HepG2 (cell line): Measurements from ENCODE around the gene KIF25. TPM values are rescaled to one million over a fixed set of nuclear protein-coding genes. Genes with fewer than 3 reads are reported as not detected.
A peak's percentile ranks its signal among the peaks of the same experiment; 100 is the strongest.

Experiments
- CHD2 ChIP-seq: IDR thresholded peaks from 2 replicates; pipeline ENCODE4 v1.6.1; 2011; ENCODE audit warnings: low read depth, low read length, improper control_type of control experiment
- HDAC1 ChIP-seq: sonication (generic); formaldehyde crosslinking; IDR thresholded peaks from 2 replicates; pipeline ENCODE4 v1.5.1; 2020; ENCODE audit warnings: mild to moderate bottlenecking, missing genetic modification reagents
- LCORL ChIP-seq, 2 experiments: fragments of 450-650 bp in 1 of 2; sonication (generic) in 1 of 2; formaldehyde crosslinking in 1 of 2; IDR thresholded peaks; 2 replicates each; pipeline versions ENCODE4 v1.5.0 to v1.6.1; 2017 to 2020; ENCODE audit warnings: antibody characterized with exemption in 1 of 2, missing genetic modification reagents in 1 of 2
- MED13 ChIP-seq: sonication (generic); formaldehyde crosslinking; IDR thresholded peaks from 2 replicates; pipeline ENCODE4 v1.5.0; 2020; ENCODE audit warnings: missing genetic modification reagents
- MZF1 ChIP-seq: sonication (generic); formaldehyde crosslinking; IDR thresholded peaks from 2 replicates; pipeline ENCODE4 v1.8.1; 2023; ENCODE audit warnings: mild to moderate bottlenecking, missing genetic modification reagents, borderline replicate concordance
- NPAS2 ChIP-seq: sonication (generic); formaldehyde crosslinking; IDR thresholded peaks from 2 replicates; pipeline ENCODE4 v1.8.0; 2022; ENCODE audit warnings: mild to moderate bottlenecking, missing genetic modification reagents, borderline replicate concordance
- PRDM4 ChIP-seq: sonication (generic); formaldehyde crosslinking; IDR thresholded peaks from 2 replicates; pipeline ENCODE4 v1.9.0; 2021; ENCODE audit warnings: missing genetic modification reagents, borderline replicate concordance
- SALL2 ChIP-seq: sonication (generic); formaldehyde crosslinking; IDR thresholded peaks from 2 replicates; pipeline ENCODE4 v1.8.1; 2023; ENCODE audit warnings: mild to moderate bottlenecking, missing genetic modification reagents, inconsistent platforms
- TFDP1 ChIP-seq: IDR thresholded peaks from 2 replicates; pipeline ENCODE4 v1.6.1; 2016; ENCODE audit warnings: missing compliant biosample characterization, missing genetic modification reagents, borderline replicate concordance
- ZNF225 ChIP-seq: sonication (generic); formaldehyde crosslinking; IDR thresholded peaks from 2 replicates; pipeline ENCODE4 v1.4.0; 2020; ENCODE audit warnings: mild to moderate bottlenecking, missing genetic modification reagents
- ZNF34 ChIP-seq: sonication (generic); formaldehyde crosslinking; IDR thresholded peaks from 2 replicates; pipeline ENCODE4 v1.4.0; 2020; ENCODE audit warnings: mild to moderate bottlenecking, missing genetic modification reagents, borderline replicate concordance
- ZNF451 ChIP-seq: sonication (generic); formaldehyde crosslinking; IDR thresholded peaks from 2 replicates; pipeline ENCODE4 v1.5.0; 2020; ENCODE audit warnings: mild to moderate bottlenecking, missing genetic modification reagents
- ZNF766 ChIP-seq: sonication (generic); formaldehyde crosslinking; IDR thresholded peaks from 2 replicates; pipeline ENCODE4 v1.5.0; 2020; ENCODE audit warnings: missing genetic modification reagents, borderline replicate concordance
- ZNF879 ChIP-seq: sonication (generic); formaldehyde crosslinking; IDR thresholded peaks from 2 replicates; pipeline ENCODE4 v1.8.1; 2023; ENCODE audit warnings: missing genetic modification reagents
- polyA plus RNA-seq, 8 experiments: library from polyadenylated mRNA; depleted of rRNA in 3 of 8; stranded (reverse) in 7 of 8; unstranded in 1 of 8; fragments of >200 nt; fragmentation: Illumina TruSeq in 4 of 8; extraction: Trizol in 4 of 8; gene quantifications; 2 replicates each; pipeline versions ENCODE4 v1.2.1 to v1.2.3, GENCODE V29; 2011 to 2016; ENCODE audit warnings: low read depth in 4 of 8, missing spikeins in 1 of 8, mixed read lengths in 1 of 8; ENCODE audit not compliant: insufficient read depth in 1 of 8
- total RNA-seq, 5 experiments: library from RNA; depleted of rRNA; stranded (reverse); fragments of >200 nt; fragmentation: Illumina TruSeq; extraction: Trizol; gene quantifications; 2 replicates each; pipeline ENCODE4 v1.2.3, GENCODE V29; 2016; ENCODE audit warnings: low read depth in 1 of 5
- TF ChIP-seq, protein P1 (sequence below): sonication (generic); formaldehyde crosslinking; IDR thresholded peaks from 2 replicates; pipeline ENCODE4 v1.4.0; 2020; ENCODE audit warnings: low read depth, missing genetic modification reagents
- TF ChIP-seq, protein P2 (sequence below): sonication (generic); formaldehyde crosslinking; IDR thresholded peaks from 2 replicates; pipeline ENCODE4 v1.4.0; 2020; ENCODE audit warnings: low read depth, mild to moderate bottlenecking, missing genetic modification reagents
- TF ChIP-seq, protein P3 (sequence below), 2 experiments: sonication (generic) in 1 of 2; formaldehyde crosslinking in 1 of 2; IDR thresholded peaks; 2 replicates each; pipeline versions ENCODE4 v1.4.0 to v1.6.1; 2016 to 2020; ENCODE audit warnings: borderline replicate concordance in 1 of 2, low read depth in 1 of 2, mild to moderate bottlenecking in 1 of 2, missing genetic modification reagents in 1 of 2

Gene KIF25
- total and polyA plus RNA-seq, 2 of the 13 experiments (the other 11 are each of a cell fraction or from before 2014, with no cell fraction given): not detected

DNA sequence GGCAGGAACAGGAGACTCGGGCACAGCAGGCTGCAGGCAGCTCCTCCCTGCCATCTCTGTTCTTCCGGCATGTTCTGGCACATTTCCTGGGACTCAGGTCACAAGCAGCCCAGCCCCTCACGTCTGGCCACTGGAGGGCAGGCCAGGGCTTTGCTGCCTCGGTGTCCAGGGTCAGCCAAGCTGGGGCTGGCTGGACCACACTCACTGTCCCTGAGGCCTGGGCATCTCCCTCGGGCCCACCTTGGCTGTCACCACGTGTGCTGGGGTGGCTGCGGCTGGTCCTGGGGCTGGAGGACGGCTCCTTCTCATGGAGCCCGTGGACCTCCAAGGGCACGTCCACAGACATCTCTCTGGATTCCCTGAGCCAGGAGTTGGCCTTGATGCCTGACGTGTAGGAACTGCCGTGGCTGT is 63.1 kb downstream of the KIF25 start (continued):
- TF ChIP-seq, protein P1, sequence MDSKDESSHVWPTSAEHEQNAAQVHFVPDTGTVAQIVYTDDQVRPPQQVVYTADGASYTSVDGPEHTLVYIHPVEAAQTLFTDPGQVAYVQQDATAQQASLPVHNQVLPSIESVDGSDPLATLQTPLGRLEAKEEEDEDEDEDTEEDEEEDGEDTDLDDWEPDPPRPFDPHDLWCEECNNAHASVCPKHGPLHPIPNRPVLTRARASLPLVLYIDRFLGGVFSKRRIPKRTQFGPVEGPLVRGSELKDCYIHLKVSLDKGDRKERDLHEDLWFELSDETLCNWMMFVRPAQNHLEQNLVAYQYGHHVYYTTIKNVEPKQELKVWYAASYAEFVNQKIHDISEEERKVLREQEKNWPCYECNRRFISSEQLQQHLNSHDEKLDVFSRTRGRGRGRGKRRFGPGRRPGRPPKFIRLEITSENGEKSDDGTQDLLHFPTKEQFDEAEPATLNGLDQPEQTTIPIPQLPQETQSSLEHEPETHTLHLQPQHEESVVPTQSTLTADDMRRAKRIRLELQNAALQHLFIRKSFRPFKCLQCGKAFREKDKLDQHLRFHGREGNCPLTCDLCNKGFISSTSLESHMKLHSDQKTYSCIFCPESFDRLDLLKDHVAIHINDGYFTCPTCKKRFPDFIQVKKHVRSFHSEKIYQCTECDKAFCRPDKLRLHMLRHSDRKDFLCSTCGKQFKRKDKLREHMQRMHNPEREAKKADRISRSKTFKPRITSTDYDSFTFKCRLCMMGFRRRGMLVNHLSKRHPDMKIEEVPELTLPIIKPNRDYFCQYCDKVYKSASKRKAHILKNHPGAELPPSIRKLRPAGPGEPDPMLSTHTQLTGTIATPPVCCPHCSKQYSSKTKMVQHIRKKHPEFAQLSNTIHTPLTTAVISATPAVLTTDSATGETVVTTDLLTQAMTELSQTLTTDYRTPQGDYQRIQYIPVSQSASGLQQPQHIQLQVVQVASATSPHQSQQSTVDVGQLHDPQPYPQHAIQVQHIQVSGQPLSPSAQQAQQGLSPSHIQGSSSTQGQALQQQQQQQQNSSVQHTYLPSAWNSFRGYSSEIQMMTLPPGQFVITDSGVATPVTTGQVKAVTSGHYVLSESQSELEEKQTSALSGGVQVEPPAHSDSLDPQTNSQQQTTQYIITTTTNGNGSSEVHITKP: no peak
- no peak for TF ChIP-seq CHD2
- TF ChIP-seq, protein P2, sequence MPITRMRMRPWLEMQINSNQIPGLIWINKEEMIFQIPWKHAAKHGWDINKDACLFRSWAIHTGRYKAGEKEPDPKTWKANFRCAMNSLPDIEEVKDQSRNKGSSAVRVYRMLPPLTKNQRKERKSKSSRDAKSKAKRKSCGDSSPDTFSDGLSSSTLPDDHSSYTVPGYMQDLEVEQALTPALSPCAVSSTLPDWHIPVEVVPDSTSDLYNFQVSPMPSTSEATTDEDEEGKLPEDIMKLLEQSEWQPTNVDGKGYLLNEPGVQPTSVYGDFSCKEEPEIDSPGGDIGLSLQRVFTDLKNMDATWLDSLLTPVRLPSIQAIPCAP: no peak
- no peak for TF ChIP-seq ZNF766
- TF ChIP-seq MZF1 (CRISPR knock-in tag): no peak
- TF ChIP-seq TFDP1 (CRISPR knock-in tag): no peak; the same call in 1 of the 2 replicates
- no peak for TF ChIP-seq PRDM4
- TF ChIP-seq ZNF451 (CRISPR knock-in tag): no peak
- TF ChIP-seq, protein P3, sequence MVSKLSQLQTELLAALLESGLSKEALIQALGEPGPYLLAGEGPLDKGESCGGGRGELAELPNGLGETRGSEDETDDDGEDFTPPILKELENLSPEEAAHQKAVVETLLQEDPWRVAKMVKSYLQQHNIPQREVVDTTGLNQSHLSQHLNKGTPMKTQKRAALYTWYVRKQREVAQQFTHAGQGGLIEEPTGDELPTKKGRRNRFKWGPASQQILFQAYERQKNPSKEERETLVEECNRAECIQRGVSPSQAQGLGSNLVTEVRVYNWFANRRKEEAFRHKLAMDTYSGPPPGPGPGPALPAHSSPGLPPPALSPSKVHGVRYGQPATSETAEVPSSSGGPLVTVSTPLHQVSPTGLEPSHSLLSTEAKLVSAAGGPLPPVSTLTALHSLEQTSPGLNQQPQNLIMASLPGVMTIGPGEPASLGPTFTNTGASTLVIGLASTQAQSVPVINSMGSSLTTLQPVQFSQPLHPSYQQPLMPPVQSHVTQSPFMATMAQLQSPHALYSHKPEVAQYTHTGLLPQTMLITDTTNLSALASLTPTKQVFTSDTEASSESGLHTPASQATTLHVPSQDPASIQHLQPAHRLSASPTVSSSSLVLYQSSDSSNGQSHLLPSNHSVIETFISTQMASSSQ (IDR thresholded peaks at IDR 0.05; ENCODE audit: low read depth): no peak
- TF ChIP-seq, protein P3 (CRISPR knock-in tag; IDR thresholded peaks at IDR 0.05; ENCODE audit: borderline replicate concordance): no peak
- peak; percentile 69; the same call in 1 of the 2 replicates for TF ChIP-seq ZNF225 (CRISPR knock-in tag)
- no peak for TF ChIP-seq MED13
- TF ChIP-seq LCORL (IDR thresholded peaks at IDR 0.05): no peak
- no peak for TF ChIP-seq LCORL (CRISPR knock-in tag; IDR thresholded peaks at IDR 0.05)
- no peak for TF ChIP-seq NPAS2 (CRISPR knock-in tag)
- TF ChIP-seq ZNF879 (CRISPR knock-in tag): no peak
- TF ChIP-seq SALL2 (CRISPR knock-in tag): no peak
- no peak for TF ChIP-seq ZNF34
- TF ChIP-seq HDAC1 (CRISPR knock-in tag): no peak
